ENCODE results near the gene RASGRP1. TPM values are rescaled to one million over a fixed set of nuclear protein-coding genes. Genes with fewer than 3 reads are reported as not detected.

Gene RASGRP1
- total RNA-seq, 1 experiment from 2014 or later: 0.51 TPM

DNA sequence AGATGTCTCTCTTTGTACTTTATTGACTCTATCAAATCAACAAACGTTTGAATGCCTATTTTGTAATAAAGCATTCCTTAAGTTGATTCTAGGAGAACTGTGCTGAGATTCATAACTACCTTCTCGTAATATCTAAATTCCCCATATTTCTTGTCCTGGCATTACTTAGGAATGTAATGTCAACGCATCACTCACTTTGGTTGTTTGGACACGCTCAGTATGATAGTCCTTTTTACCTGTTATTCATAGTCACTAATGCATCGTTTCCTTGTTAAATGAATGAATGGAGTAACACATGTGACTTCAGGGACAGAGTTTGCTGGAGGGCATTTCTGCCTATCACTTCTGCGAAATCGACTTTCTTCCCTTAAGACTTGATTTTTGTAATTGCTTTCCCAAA is 44.1 kb upstream of the RASGRP1 start:
- BruUV-seq (replicated peaks): no TSS peak
- Histone ChIP-seq H3K27me3 (ENCODE audit: control insufficient read depth, insufficient read depth, low read length) (peaks cover 3% of the 10 kb centered on the region; the same call in 1 of the 2 replicates), H3K27ac (ENCODE audit: low read length) (no peak overlapping the region), H3K36me3 (ENCODE audit: control insufficient read depth, insufficient read depth, low read length) (no peaks in the 10 kb centered on the region), H3K4me1 (ENCODE audit: control insufficient read depth, insufficient read depth, low read length) (0 out of 2 replicates have a peak, but pooled peaks cover 2% of the 10 kb centered on the region), H3K4me3 (ENCODE audit: low read depth in 2 of 2, low read length in 2 of 2) (no peak overlapping the region), H3K9me3 (ENCODE audit: control insufficient read depth, insufficient read depth, low read depth, low read length) (no peaks in the 10 kb centered on the region)
- CTCF ChIA-PET: no interaction called here
- in situ Hi-C loops (cut with HindIII; ENCODE audit: low pct_unique_long_range_greater_than_20kb, low sequenced_read_pairs): no loop called here
- no peak for DNase-seq (ENCODE audit: low read depth, low spot score)
- intact Hi-C loops (cut with micrococcal nuclease; ENCODE audit: unreplicated experiment): no loop called here
- TF ChIP-seq REST (IDR thresholded peaks at IDR 0.05; ENCODE audit: insufficient read depth in 1 of 2, low read depth in 2 of 2, low read length in 1 of 2): no peak
- no peak for TF ChIP-seq SIN3A (IDR thresholded peaks at IDR 0.05; ENCODE audit: borderline replicate concordance, insufficient read depth, low read depth, low read length)
- TF ChIP-seq TCF7L2 (IDR thresholded peaks at IDR 0.05; ENCODE audit: low read depth, low read length): no peak
- TF ChIP-seq, protein P1, sequence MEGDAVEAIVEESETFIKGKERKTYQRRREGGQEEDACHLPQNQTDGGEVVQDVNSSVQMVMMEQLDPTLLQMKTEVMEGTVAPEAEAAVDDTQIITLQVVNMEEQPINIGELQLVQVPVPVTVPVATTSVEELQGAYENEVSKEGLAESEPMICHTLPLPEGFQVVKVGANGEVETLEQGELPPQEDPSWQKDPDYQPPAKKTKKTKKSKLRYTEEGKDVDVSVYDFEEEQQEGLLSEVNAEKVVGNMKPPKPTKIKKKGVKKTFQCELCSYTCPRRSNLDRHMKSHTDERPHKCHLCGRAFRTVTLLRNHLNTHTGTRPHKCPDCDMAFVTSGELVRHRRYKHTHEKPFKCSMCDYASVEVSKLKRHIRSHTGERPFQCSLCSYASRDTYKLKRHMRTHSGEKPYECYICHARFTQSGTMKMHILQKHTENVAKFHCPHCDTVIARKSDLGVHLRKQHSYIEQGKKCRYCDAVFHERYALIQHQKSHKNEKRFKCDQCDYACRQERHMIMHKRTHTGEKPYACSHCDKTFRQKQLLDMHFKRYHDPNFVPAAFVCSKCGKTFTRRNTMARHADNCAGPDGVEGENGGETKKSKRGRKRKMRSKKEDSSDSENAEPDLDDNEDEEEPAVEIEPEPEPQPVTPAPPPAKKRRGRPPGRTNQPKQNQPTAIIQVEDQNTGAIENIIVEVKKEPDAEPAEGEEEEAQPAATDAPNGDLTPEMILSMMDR (IDR thresholded peaks at IDR 0.05): no peak
- no peak for TF ChIP-seq POLR2AphosphoS5 (IDR thresholded peaks at IDR 0.05; ENCODE audit: low read depth, low read length)
- ATAC-seq: no peak
- POLR2A ChIA-PET: no interaction called here

DNA sequence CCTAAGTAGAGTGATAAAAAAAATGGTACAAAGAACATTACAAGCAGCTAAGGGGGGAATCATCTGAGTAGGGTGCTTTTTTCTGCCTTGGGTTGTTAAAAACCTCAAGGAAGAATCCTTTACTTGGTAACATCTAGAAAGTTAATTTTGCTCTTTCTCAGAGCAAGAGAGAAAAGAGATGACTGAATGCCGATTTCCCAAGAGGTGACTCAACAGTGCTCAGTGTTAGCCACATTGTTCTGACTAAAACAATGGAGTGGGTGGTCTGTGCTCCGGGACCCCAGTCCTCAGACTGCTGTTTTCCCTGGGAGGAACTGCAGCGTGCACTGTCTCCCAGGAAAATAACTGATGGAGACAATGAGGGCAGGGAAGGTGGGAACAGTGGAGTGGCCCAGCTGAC is 41.1 kb upstream of the RASGRP1 start:
- intact Hi-C loops (cut with micrococcal nuclease; ENCODE audit: unreplicated experiment): no loop called here
- Histone ChIP-seq H3K27ac (ENCODE audit: low read length) (no peak overlapping the region), H3K9me3 (ENCODE audit: control insufficient read depth, insufficient read depth, low read depth, low read length) (no peaks in the 10 kb centered on the region), H3K36me3 (ENCODE audit: control insufficient read depth, insufficient read depth, low read length) (no peaks in the 10 kb centered on the region), H3K4me1 (ENCODE audit: control insufficient read depth, insufficient read depth, low read length) (0 out of 2 replicates have a peak, but pooled peaks cover 2% of the 10 kb centered on the region), H3K4me3 (ENCODE audit: low read depth in 2 of 2, low read length in 2 of 2) (no peak overlapping the region), H3K27me3 (ENCODE audit: control insufficient read depth, insufficient read depth, low read length) (peaks cover 3% of the 10 kb centered on the region; the same call in 1 of the 2 replicates)
- ATAC-seq (no peak), DNase-seq (ENCODE audit: low read depth, low spot score) (no peak)
- no TSS peak for BruUV-seq (replicated peaks)
- CTCF ChIA-PET: no interaction called here
- POLR2A ChIA-PET: no interaction called here
- no peak for TF ChIP-seq TCF7L2 (IDR thresholded peaks at IDR 0.05; ENCODE audit: low read depth, low read length)
- TF ChIP-seq, protein P1 (IDR thresholded peaks at IDR 0.05): no peak
- TF ChIP-seq REST (IDR thresholded peaks at IDR 0.05; ENCODE audit: insufficient read depth in 1 of 2, low read depth in 2 of 2, low read length in 1 of 2): no peak
- TF ChIP-seq SIN3A (IDR thresholded peaks at IDR 0.05; ENCODE audit: borderline replicate concordance, insufficient read depth, low read depth, low read length): no peak
- no peak for TF ChIP-seq POLR2AphosphoS5 (IDR thresholded peaks at IDR 0.05; ENCODE audit: low read depth, low read length)
- in situ Hi-C loops (cut with HindIII; ENCODE audit: low pct_unique_long_range_greater_than_20kb, low sequenced_read_pairs): no loop called here
